ENCODE results near the gene CLDN14.

CLDN14 gene

GRCh38 chr21:36430841-36431240 is 49.1 kb downstream of the CLDN14 start:
- DNase-seq, result no peak

- peak in 2 of 6 experiments; percentile 24 to 30 for DNase-seq
Measured at GRCh38 chr21:36429947-36430546, 49.9 kb downstream of the CLDN14 start.

GRCh38 chr21:36428761-36429432 is 51.0 kb downstream of the CLDN14 start:
- DNase-seq, result no peak

- DNase-seq, result no peak
Measured at GRCh38 chr21:36427502-36427901, 52.4 kb downstream of the CLDN14 start.

GRCh38 chr21:36425286-36425685 is 54.6 kb downstream of the CLDN14 start:
- DNase-seq, result no peak

GRCh38 chr21:36424592-36424991 is 55.3 kb downstream of the CLDN14 start:
- no peak for DNase-seq

GRCh38 chr21:36423771-36424433 is 56.0 kb downstream of the CLDN14 start:
- DNase-seq, result no peak

- no peak for DNase-seq
Measured at GRCh38 chr21:36422279-36423098, 57.4 kb downstream of the CLDN14 start.

GRCh38 chr21:36420571-36421339 is 59.2 kb downstream of the CLDN14 start:
- DNase-seq, result no peak

GRCh38 chr21:36419996-36420395 is 59.9 kb downstream of the CLDN14 start:
- peak in 2 of 6 experiments; percentile 3 to 7 for DNase-seq

GRCh38 chr21:36419241-36419640 is 60.7 kb downstream of the CLDN14 start:
- no peak for DNase-seq

GRCh38 chr21:36415375-36415774 is 64.5 kb downstream of the CLDN14 start:
- no peak for DNase-seq

- no peak for DNase-seq
Measured at GRCh38 chr21:36412916-36413315, 67.0 kb downstream of the CLDN14 start.

GRCh38 chr21:36411301-36411700 is 68.6 kb downstream of the CLDN14 start:
- no peak for DNase-seq

Data from stimulated activated naive CD4-positive, alpha-beta T cell (primary cell).